ENCODE results near the gene IPO4. TPM values are rescaled to one million over a fixed set of nuclear protein-coding genes. Genes with fewer than 3 reads are reported as not detected.

The IPO4 gene
- total and polyA plus RNA-seq, 2 of the 13 experiments (the other 11 are each of a cell fraction or from before 2014, with no cell fraction given) = 39.0 to 179 TPM

- TF ChIP-seq PCBP1 (IDR thresholded peaks at IDR 0.05; ENCODE audit: borderline replicate concordance, low read depth, low read length) (no peak), FOXO1 (CRISPR knock-in tag; IDR thresholded peaks at IDR 0.05) (peak; percentile 87), KDM1A (CRISPR knock-in tag; IDR thresholded peaks at IDR 0.05) (no peak), ZNF572 (CRISPR knock-in tag; IDR thresholded peaks at IDR 0.05) (peak; percentile 52; the same call in 1 of the 2 replicates), WIZ (CRISPR knock-in tag; IDR thresholded peaks at IDR 0.05) (peak; percentile 95), ZNF556 (CRISPR knock-in tag; IDR thresholded peaks at IDR 0.05; ENCODE audit: borderline replicate concordance) (0 out of 2 replicates have a peak, but pooled peaks have one; percentile 85), ZNF460 (CRISPR knock-in tag; IDR thresholded peaks at IDR 0.05; ENCODE audit: borderline replicate concordance) (no peak; the same call in 1 of the 2 replicates), ZNF557 (CRISPR knock-in tag; IDR thresholded peaks at IDR 0.05) (peak; percentile 92; the same call in 1 of the 2 replicates), TCF7L2 (IDR thresholded peaks at IDR 0.05; ENCODE audit: low read depth, low read length) (no peak), NCOR1 (IDR thresholded peaks at IDR 0.05; ENCODE audit: borderline replicate concordance, low read length) (no peak), DBP (CRISPR knock-in tag; IDR thresholded peaks at IDR 0.05; ENCODE audit: not compliant biosample characterization) (no peak), ARID4A (CRISPR knock-in tag; IDR thresholded peaks at IDR 0.05; ENCODE audit: borderline replicate concordance) (peak; percentile 95), ZNF841 (CRISPR knock-in tag; IDR thresholded peaks at IDR 0.05; ENCODE audit: borderline replicate concordance) (no peak), PPARG (CRISPR knock-in tag; conservative IDR thresholded peaks at IDR 0.05) (no peak), KAT2B (IDR thresholded peaks at IDR 0.05; ENCODE audit: borderline replicate concordance, low read depth, low read length) (no peak)
- TF ChIP-seq, protein P1, sequence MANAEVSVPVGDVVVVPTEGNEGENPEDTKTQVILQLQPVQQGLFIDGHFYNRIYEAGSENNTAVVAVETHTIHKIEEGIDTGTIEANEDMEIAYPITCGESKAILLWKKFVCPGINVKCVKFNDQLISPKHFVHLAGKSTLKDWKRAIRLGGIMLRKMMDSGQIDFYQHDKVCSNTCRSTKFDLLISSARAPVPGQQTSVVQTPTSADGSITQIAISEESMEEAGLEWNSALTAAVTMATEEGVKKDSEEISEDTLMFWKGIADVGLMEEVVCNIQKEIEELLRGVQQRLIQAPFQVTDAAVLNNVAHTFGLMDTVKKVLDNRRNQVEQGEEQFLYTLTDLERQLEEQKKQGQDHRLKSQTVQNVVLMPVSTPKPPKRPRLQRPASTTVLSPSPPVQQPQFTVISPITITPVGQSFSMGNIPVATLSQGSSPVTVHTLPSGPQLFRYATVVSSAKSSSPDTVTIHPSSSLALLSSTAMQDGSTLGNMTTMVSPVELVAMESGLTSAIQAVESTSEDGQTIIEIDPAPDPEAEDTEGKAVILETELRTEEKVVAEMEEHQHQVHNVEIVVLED (CRISPR knock-in tag; IDR thresholded peaks at IDR 0.05; ENCODE audit: borderline replicate concordance) = peak; percentile 91; the same call in 1 of the 2 replicates
- TF ChIP-seq, protein P2, sequence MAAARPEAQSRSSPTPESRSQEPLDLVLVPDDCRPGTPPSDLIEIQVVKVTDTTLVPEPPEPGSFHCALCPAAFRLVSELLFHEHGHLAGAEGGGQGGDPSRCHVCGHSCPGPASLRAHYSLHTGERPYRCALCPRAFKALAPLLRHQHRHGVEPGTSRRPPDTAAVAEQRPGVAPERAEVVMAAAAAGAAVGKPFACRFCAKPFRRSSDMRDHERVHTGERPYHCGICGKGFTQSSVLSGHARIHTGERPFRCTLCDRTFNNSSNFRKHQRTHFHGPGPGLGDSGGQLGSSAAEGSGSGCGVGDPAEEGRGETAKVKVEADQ (CRISPR knock-in tag; IDR thresholded peaks at IDR 0.05; ENCODE audit: borderline replicate concordance) = peak; percentile 96
- TF ChIP-seq, protein P3, sequence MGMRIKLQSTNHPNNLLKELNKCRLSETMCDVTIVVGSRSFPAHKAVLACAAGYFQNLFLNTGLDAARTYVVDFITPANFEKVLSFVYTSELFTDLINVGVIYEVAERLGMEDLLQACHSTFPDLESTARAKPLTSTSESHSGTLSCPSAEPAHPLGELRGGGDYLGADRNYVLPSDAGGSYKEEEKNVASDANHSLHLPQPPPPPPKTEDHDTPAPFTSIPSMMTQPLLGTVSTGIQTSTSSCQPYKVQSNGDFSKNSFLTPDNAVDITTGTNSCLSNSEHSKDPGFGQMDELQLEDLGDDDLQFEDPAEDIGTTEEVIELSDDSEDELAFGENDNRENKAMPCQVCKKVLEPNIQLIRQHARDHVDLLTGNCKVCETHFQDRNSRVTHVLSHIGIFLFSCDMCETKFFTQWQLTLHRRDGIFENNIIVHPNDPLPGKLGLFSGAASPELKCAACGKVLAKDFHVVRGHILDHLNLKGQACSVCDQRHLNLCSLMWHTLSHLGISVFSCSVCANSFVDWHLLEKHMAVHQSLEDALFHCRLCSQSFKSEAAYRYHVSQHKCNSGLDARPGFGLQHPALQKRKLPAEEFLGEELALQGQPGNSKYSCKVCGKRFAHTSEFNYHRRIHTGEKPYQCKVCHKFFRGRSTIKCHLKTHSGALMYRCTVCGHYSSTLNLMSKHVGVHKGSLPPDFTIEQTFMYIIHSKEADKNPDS (CRISPR knock-in tag; IDR thresholded peaks at IDR 0.05) = peak; percentile 91; the same call in 1 of the 2 replicates
Observed at GRCh38 chr14:24232645-24233537, 44.3 kb upstream of the IPO4 start, which contains the start of gene GMPR2 (continued).

All from HepG2 (cell line).